OCI-LY1 (cell line): ENCODE measurements around the gene NIT1.
A peak's percentile ranks its signal among the peaks of the same experiment; 100 is the strongest.

Experiments
- H2AFZ ChIP-seq: fragments of 200-600 bp; sonication (generic), shearing (Covaris generic); 2 replicates; pipeline ENCODE4 v1.6.0; 2014; ENCODE audit warnings: antibody characterized with exemption, mild to moderate bottlenecking, low read length
- H3F3A ChIP-seq: fragments of 200-600 bp; sonication (generic), shearing (Covaris generic); 2 replicates; pipeline ENCODE4 v1.6.0; 2014; ENCODE audit warnings: mild to moderate bottlenecking, antibody characterized with exemption, low read length, moderate library complexity; ENCODE audit not compliant: insufficient read depth
- H3K27ac ChIP-seq: fragments of 200-600 bp; sonication (generic); 2 replicates; pipeline ENCODE4 v1.5.1; 2014; ENCODE audit warnings: low read length, mixed run types, mild to moderate bottlenecking, low read depth; ENCODE audit not compliant: poor library complexity, severe bottlenecking
- H3K27me3 ChIP-seq: fragments of 200-600 bp; sonication (generic); 2 replicates; pipeline ENCODE4 v1.6.0; 2014; ENCODE audit warnings: antibody characterized with exemption, mild to moderate bottlenecking, low read length, moderate library complexity; ENCODE audit not compliant: insufficient read depth
- H3K36me3 ChIP-seq: fragments of 200-600 bp; sonication (generic); 2 replicates; pipeline ENCODE4 v1.6.1; 2014; ENCODE audit warnings: mild to moderate bottlenecking, antibody characterized with exemption, low read length, moderate library complexity, mixed read lengths; ENCODE audit not compliant: insufficient read depth
- H3K4me1 ChIP-seq: fragments of 200-600 bp; sonication (generic); 2 replicates; pipeline ENCODE4 v1.5.1; 2014; ENCODE audit warnings: mild to moderate bottlenecking, low read length, moderate library complexity; ENCODE audit not compliant: insufficient read depth, severe bottlenecking
- H3K4me2 ChIP-seq: fragments of 200-600 bp; sonication (generic), shearing (Covaris generic); 2 replicates; pipeline ENCODE4 v1.6.1; 2014; ENCODE audit warnings: low read length
- H3K4me3 ChIP-seq: fragments of 200-600 bp; sonication (generic); 2 replicates; pipeline ENCODE4 v1.5.1; 2014; ENCODE audit warnings: low read length, low read depth, mild to moderate bottlenecking, mixed read lengths; ENCODE audit not compliant: poor library complexity, severe bottlenecking
- H3K79me2 ChIP-seq: fragments of 200-600 bp; shearing (Covaris generic); 2 replicates; pipeline ENCODE4 v1.6.1; 2016; ENCODE audit warnings: mixed run types, low read length, mixed read lengths; ENCODE audit not compliant: insufficient read depth
- H3K9ac ChIP-seq: fragments of 200-600 bp; sonication (generic), shearing (Covaris generic); 2 replicates; pipeline ENCODE4 v1.6.1; 2014; ENCODE audit warnings: mild to moderate bottlenecking, low read length, mixed read lengths
- H3K9me2 ChIP-seq: fragments of 200-600 bp; sonication (generic), shearing (Covaris generic); 2 replicates; pipeline ENCODE4 v1.6.1; 2014; ENCODE audit warnings: low read depth, mild to moderate bottlenecking, low read length, mixed read lengths
- H3K9me3 ChIP-seq: fragments of 200-600 bp; shearing (Covaris generic); 2 replicates; pipeline ENCODE4 v1.6.1; 2014; ENCODE audit warnings: low read length, mixed read lengths
- H4K20me1 ChIP-seq: fragments of 200-600 bp; sonication (generic), shearing (Covaris generic); 2 replicates; pipeline ENCODE4 v1.6.0; 2016; ENCODE audit warnings: mild to moderate bottlenecking, low read length; ENCODE audit not compliant: insufficient read depth
- EZH2 ChIP-seq: fragments of 200-600 bp; sonication (generic), shearing (Covaris generic); IDR thresholded peaks from 2 replicates; pipeline ENCODE4 v1.8.0; 2017; ENCODE audit warnings: borderline replicate concordance, mixed run types, mild to moderate bottlenecking, antibody characterized with exemption, low read length, moderate library complexity, mixed read lengths
- TF ChIP-seq, protein P1 (sequence below): fragments of 200-600 bp; sonication (generic), shearing (Covaris generic); IDR thresholded peaks from 2 replicates; pipeline ENCODE4 v1.5.1; 2017; ENCODE audit warnings: mild to moderate bottlenecking, antibody characterized with exemption, low read length, moderate library complexity, mixed read lengths

The NIT1 gene

DNA sequence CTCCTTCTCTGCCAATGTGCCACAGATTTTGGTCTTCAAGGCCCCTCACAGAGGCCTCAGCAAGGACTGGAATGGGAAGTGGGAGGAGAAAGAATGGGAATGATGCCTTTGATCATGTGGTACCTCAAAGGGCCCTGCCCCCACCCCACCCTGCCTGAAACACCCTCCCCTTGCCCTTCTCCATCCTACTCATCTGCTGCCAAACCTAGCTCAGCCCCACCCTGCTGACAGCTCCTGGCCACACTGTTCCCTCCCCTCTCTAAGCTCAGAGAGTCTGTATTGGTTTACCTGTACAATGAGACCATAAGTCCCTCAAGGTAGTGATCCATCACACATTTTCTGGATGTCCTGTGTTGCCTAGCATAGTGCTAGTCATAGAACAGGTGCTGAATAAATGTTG lies 41.5 kb upstream of the NIT1 start:
- H3F3A ChIP-seq: no peaks in the 10 kb centered on the region
- no peaks in the 10 kb centered on the region for H3K9me2 ChIP-seq
- H3K9ac ChIP-seq: no peak overlapping the region
- H4K20me1 ChIP-seq: no peaks in the 10 kb centered on the region
- H3K9me3 ChIP-seq: no peaks in the 10 kb centered on the region
- no peak overlapping the region for H3K27ac ChIP-seq
- TF ChIP-seq, protein P1, sequence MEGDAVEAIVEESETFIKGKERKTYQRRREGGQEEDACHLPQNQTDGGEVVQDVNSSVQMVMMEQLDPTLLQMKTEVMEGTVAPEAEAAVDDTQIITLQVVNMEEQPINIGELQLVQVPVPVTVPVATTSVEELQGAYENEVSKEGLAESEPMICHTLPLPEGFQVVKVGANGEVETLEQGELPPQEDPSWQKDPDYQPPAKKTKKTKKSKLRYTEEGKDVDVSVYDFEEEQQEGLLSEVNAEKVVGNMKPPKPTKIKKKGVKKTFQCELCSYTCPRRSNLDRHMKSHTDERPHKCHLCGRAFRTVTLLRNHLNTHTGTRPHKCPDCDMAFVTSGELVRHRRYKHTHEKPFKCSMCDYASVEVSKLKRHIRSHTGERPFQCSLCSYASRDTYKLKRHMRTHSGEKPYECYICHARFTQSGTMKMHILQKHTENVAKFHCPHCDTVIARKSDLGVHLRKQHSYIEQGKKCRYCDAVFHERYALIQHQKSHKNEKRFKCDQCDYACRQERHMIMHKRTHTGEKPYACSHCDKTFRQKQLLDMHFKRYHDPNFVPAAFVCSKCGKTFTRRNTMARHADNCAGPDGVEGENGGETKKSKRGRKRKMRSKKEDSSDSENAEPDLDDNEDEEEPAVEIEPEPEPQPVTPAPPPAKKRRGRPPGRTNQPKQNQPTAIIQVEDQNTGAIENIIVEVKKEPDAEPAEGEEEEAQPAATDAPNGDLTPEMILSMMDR: no peak
- TF ChIP-seq EZH2: no peak
- H2AFZ ChIP-seq: no peak overlapping the region
- H3K36me3 ChIP-seq: no peaks in the 10 kb centered on the region
- H3K27me3 ChIP-seq: no peaks in the 10 kb centered on the region; the same call in 1 of the 2 replicates
- H3K4me3 ChIP-seq: no peak overlapping the region
- no peak overlapping the region for H3K4me2 ChIP-seq
- no peaks in the 10 kb centered on the region for H3K79me2 ChIP-seq
- H3K4me1 ChIP-seq: no peaks in the 10 kb centered on the region

- Histone ChIP-seq H3K4me3 (no peak overlapping the region), H3K79me2 (no peaks in the 10 kb centered on the region), H3K27me3 (no peaks in the 10 kb centered on the region; the same call in 1 of the 2 replicates), H3K27ac (no peak overlapping the region), H3K9me2 (no peaks in the 10 kb centered on the region), H3K4me2 (no peak overlapping the region), H2AFZ (no peak overlapping the region), H3K36me3 (no peaks in the 10 kb centered on the region), H3F3A (no peaks in the 10 kb centered on the region), H4K20me1 (no peaks in the 10 kb centered on the region), H3K4me1 (no peaks in the 10 kb centered on the region), H3K9me3 (no peaks in the 10 kb centered on the region), H3K9ac (no peak overlapping the region)
- TF ChIP-seq EZH2: no peak
- TF ChIP-seq, protein P1: no peak
Observed at GRCh38 chr1:161077426-161077825, 40.5 kb upstream of the NIT1 start.

- Histone ChIP-seq H3K4me3 (no peak overlapping the region), H3K9me2 (no peaks in the 10 kb centered on the region), H3K79me2 (no peaks in the 10 kb centered on the region), H3K9me3 (no peaks in the 10 kb centered on the region), H3K4me2 (no peak overlapping the region), H2AFZ (no peak overlapping the region), H3K27me3 (no peaks in the 10 kb centered on the region; the same call in 1 of the 2 replicates), H3K27ac (no peak overlapping the region), H4K20me1 (no peaks in the 10 kb centered on the region), H3K36me3 (no peaks in the 10 kb centered on the region), H3K4me1 (no peaks in the 10 kb centered on the region), H3K9ac (no peak overlapping the region), H3F3A (no peaks in the 10 kb centered on the region)
- TF ChIP-seq, protein P1: peak; percentile 20; the same call in 1 of the 2 replicates
- TF ChIP-seq EZH2: no peak
Observed at GRCh38 chr1:161079436-161080110, 38.3 kb upstream of the NIT1 start.
